GM23248 (cell line): ENCODE measurements around the gene LUZP1.

Experiments used
- EZH2 ChIP-seq: fragments of 200-600 bp; sonication (generic); IDR thresholded peaks from 2 replicates; pipeline ENCODE4 v1.6.1; 2018; ENCODE audit warnings: antibody characterized with exemption, mild to moderate bottlenecking; ENCODE audit not compliant: insufficient read depth, poor library complexity, severe bottlenecking
- EZH2phosphoT487 ChIP-seq: fragments of 200-600 bp; sonication (generic); IDR thresholded peaks from 2 replicates; pipeline ENCODE4 v1.6.1; 2018; ENCODE audit warnings: antibody characterized with exemption, moderate library complexity, mild to moderate bottlenecking, low read depth; ENCODE audit not compliant: insufficient read depth

DNA sequence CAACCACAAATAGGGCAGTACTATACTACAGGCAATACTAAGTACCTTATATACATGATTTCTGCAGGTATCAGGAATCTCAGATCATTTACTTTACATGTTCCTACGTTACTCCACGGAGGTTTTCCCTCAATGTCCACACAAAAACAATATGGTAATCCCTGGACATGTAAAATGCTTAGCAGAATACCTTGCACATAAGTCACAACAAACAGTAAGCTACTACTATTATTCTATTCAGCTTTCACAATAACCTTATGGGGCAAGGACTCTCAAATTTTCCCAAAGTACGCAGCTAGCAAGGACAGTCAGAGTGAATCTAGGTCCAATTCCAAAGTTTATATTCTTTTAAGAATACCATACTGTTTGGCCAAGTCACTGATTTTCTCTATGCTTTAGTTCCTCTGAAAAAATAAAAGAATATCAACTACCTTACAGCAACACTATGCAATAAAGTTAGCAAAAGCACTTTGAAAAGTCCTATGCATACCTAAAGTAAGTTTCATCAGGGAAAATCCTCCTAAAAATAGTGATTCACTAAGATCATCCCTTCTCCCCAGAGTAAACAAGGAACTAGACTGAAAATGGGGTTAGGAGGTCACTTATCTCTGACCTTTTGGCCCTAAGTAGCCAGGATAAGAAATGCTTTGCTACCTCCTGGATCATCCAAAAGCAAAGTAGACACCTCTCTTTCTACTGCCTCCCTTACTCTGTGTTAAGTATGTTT, 67.4 kb downstream of the LUZP1 start:
- TF ChIP-seq EZH2phosphoT487 (no peak), EZH2 (no peak)
